22Rv1 (cell line): ENCODE measurements around the gene BAZ2B.

Experiments
- H3K27ac ChIP-seq: fragments of 450-650 bp; 2 replicates; pipeline ENCODE4 v1.5.1; 2017
- ZFX ChIP-seq: fragments of 450-650 bp; IDR thresholded peaks from 2 replicates; pipeline ENCODE4 v1.6.1; 2017; ENCODE audit warnings: antibody characterized with exemption, borderline replicate concordance
- TF ChIP-seq, protein P1 (sequence below): fragments of 450-650 bp; IDR thresholded peaks from 2 replicates; pipeline ENCODE4 v1.5.1; 2017; ENCODE audit warnings: mild to moderate bottlenecking

Gene BAZ2B

DNA sequence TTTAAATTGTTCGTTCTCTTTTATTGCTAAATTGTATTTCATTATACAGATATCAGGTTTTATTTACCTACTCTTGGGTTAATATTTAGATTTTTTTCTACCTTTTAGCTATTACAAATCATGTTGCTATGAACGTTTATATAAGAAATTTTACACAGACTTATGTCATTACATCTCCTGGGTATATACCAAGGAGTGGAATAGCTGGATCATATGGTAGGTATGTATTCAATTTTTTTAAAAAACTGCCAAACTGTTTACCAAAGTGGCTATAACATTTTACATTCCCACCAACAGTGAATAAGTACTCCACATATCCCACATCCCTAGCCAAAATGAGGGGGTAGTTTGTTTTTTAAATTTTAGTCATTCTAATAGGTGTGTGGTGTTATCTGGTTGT is 32.3 kb upstream of the BAZ2B start:
- no peak overlapping the region for H3K27ac ChIP-seq
- TF ChIP-seq, protein P1, sequence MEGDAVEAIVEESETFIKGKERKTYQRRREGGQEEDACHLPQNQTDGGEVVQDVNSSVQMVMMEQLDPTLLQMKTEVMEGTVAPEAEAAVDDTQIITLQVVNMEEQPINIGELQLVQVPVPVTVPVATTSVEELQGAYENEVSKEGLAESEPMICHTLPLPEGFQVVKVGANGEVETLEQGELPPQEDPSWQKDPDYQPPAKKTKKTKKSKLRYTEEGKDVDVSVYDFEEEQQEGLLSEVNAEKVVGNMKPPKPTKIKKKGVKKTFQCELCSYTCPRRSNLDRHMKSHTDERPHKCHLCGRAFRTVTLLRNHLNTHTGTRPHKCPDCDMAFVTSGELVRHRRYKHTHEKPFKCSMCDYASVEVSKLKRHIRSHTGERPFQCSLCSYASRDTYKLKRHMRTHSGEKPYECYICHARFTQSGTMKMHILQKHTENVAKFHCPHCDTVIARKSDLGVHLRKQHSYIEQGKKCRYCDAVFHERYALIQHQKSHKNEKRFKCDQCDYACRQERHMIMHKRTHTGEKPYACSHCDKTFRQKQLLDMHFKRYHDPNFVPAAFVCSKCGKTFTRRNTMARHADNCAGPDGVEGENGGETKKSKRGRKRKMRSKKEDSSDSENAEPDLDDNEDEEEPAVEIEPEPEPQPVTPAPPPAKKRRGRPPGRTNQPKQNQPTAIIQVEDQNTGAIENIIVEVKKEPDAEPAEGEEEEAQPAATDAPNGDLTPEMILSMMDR: no peak
- TF ChIP-seq ZFX: no peak

DNA sequence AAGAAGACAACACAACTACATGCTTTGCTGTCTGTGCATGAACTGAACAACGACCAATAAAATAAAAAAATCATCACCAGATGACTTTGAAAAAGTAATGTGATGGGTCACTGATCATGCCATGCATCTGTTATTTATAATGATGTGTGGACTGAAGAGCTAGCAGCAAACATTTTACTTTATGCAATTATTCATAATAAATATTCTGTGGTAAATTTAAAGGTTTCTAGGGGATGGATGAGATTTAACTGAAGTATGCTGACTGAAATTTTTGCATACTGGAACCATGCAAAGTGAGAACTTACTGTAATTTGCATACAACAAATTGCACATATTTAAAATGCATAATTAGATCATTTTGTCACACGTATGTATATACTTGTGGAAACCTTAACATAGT is 31.3 kb upstream of the BAZ2B start:
- H3K27ac ChIP-seq: no peak overlapping the region
- no peak for TF ChIP-seq ZFX
- TF ChIP-seq, protein P1: no peak

DNA sequence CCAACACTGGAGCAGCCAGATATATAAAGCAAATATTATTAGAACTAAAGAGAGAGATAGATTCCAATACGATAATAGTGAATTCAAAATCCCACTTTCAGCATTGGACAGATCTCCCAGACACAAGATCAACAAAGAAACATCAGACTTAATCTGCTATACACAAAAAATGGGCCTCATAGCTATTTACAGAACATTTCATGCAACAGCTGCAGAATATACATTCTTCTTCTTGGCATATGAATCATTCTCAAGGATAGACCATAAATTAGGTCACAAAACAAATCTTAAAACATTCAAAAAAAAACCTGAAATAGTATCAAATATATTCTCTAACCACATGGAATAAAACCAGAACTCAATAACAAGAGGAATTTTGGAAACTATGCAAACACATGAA is 23.8 kb upstream of the BAZ2B start:
- H3K27ac ChIP-seq: no peak overlapping the region
- TF ChIP-seq, protein P1: no peak
- TF ChIP-seq ZFX: no peak

DNA sequence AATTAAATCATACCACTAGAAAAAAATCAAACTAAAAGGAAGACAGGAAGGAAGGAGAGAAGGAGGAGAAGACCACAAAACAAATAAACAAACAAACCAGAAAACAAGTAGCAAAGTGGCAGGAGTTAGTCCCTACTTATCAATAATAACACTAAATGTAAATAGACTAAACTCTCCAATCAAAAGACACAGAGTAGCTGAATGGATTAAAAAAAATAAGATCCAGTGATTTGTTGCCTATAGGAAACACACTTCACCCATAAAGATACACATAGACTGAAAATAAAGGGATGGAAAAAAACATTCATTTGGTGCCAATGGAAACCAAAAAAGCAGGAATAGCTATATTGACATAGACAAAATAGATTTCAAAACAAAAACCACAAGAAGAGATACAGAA is 23.4 kb upstream of the BAZ2B start:
- TF ChIP-seq, protein P1: no peak
- no peak for TF ChIP-seq ZFX

GRCh38 chr2:159639071-159639470 is 22.7 kb upstream of the BAZ2B start:
- no peak for TF ChIP-seq ZFX
- TF ChIP-seq, protein P1: no peak
- H3K27ac ChIP-seq: no peak overlapping the region

More for the DNA sequence above, 23.4 kb upstream of the BAZ2B start:
- no peak overlapping the region for H3K27ac ChIP-seq

DNA sequence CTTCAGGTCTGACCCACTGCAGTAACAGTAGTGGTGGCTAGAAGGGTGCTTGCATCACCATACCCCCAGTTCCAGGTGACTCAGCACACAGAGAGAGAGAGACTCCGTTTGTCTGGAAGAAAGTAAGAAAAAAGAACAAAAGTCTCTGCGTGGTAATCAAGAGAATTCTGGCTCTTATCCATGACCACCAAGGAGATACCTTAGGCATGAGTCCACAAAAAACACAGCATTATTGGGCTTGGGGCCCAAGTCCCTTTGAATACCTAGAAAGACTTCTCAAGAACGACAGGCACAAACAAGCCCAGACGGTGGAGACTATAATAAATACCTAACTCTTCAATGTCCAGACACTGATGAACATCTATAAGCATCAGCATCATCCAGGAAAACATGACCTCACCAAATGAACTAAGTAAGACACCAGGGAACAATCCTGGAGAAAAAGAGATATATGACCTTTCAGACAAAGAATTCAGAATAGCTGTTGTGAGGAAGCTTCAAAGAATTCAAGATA is 21.7 kb upstream of the BAZ2B start:
- H3K27ac ChIP-seq: no peak overlapping the region
- TF ChIP-seq ZFX: no peak
- TF ChIP-seq, protein P1: no peak

DNA sequence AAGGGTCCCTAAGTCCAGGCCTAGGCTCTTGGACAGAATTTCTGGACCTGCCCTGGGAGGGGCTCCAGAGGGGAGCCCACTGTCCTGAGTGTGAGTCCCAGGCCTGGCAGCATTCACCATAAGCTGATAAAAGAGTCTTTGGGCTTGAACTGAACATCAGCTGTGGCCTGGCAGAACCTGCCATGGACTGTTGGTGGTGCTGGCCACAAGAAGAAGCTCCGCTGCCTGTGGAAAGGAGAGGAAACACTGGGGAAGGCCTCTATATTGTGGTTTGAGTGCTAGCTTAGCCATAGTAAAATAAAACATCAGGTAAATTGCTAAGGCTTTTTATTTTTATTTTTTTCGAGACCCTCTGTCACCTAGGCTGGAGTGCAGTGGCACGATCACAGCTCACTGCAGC is 20.9 kb upstream of the BAZ2B start:
- H3K27ac ChIP-seq: no peak overlapping the region

More for the DNA sequence above, 20.9 kb upstream of the BAZ2B start:
- no peak for TF ChIP-seq ZFX
- TF ChIP-seq, protein P1: no peak
